Kidney (tissue), 22 donors: ENCODE results near the gene ATF3. TPM values are rescaled to one million over a fixed set of nuclear protein-coding genes. Genes with fewer than 3 reads are reported as not detected.

Source experiments
- DNase-seq, 5 donors: peaks; one replicate each; pipeline ENCODE4 v3.0.0-alpha.2; 2013 to 2020
- FAIRE-seq: peaks from 2 replicates; lab custom pipeline; 2012; peaks lifted over from hg19 to GRCh38; lab: Jason Lieb, UNC
- H3K27ac ChIP-seq, 2 donors: one replicate each; pipeline ENCODE4 v1.7.0; 2013; ENCODE audit warnings: low read depth in 2 of 2, low read length in 2 of 2, inconsistent platforms in 1 of 2
- H3K27me3 ChIP-seq: one replicate; pipeline ENCODE4 v1.7.1; 2013; ENCODE audit warnings: low read length, inconsistent platforms; ENCODE audit not compliant: control insufficient read depth, insufficient read depth
- H3K36me3 ChIP-seq, 3 donors: one replicate each; pipeline versions ENCODE4 v1.7.0 to v1.7.1; 2013; ENCODE audit warnings: low read length in 3 of 3, control low read depth in 1 of 3, inconsistent platforms in 1 of 3; ENCODE audit not compliant: insufficient read depth in 3 of 3, control insufficient read depth in 2 of 3
- H3K4me1 ChIP-seq, 3 donors: one replicate each; pipeline versions ENCODE4 v1.7.0 to v1.7.1; 2013; ENCODE audit warnings: low read length in 3 of 3, inconsistent platforms in 1 of 3, low read depth in 1 of 3; ENCODE audit not compliant: control insufficient read depth in 2 of 3, insufficient read depth in 2 of 3
- H3K4me3 ChIP-seq, 3 donors: one replicate each; pipeline versions ENCODE4 v1.7.0 to v1.8.1; 2013; ENCODE audit warnings: low read length in 3 of 3, control low read depth in 1 of 3, inconsistent platforms in 1 of 3
- H3K9ac ChIP-seq, 3 donors: one replicate each; pipeline versions ENCODE4 v1.7.0 to v1.7.1; 2013; ENCODE audit warnings: low read length in 3 of 3, control low read depth in 1 of 3, inconsistent platforms in 1 of 3
- H3K9me3 ChIP-seq, 3 donors: one replicate each; pipeline versions ENCODE4 v1.7.0 to v1.7.1; 2013; ENCODE audit warnings: low read length in 3 of 3, control low read depth in 1 of 3, inconsistent platforms in 1 of 3; ENCODE audit not compliant: control insufficient read depth in 2 of 3, insufficient read depth in 1 of 3
- intact Hi-C: fragments of 100-400 bp; cut with DNase I; formaldehyde crosslinking; loops from one replicate; pipeline ENCODE4 v1.11.1; 2022
- long read RNA-seq, 10 donors: library from polyadenylated mRNA in 1 of 10; unstranded in 1 of 10; transcript quantifications; one replicate each; pipeline ENCODE4 v2.0.0 and lab custom pipeline, GENCODE V29; 2021 to 2026
- polyA plus RNA-seq: library from polyadenylated mRNA; stranded (reverse); fragments of 350-450 nt; fragmentation: Illumina TruSeq; extraction: RNeasy Lipid Tissue Mini Kit (QIAGEN cat#74804); gene quantifications from one replicate; pipeline ENCODE4 v1.2.3, GENCODE V29; 2014; ENCODE audit warnings: low read depth, low replicate concordance; ENCODE audit not compliant: insufficient read depth
- total RNA-seq: library from RNA; stranded (reverse); fragmentation: NEBNext Ultra II Directional; extraction: Animal tissue kit (Norgen Biotek cat#: 25700); gene quantifications from one replicate; pipeline ENCODE4 v1.2.1, GENCODE V29; 2021
- TF ChIP-seq, protein P1 (sequence below): IDR thresholded peaks from 3 replicates; pipeline ENCODE4 v1.5.1; 2012; ENCODE audit warnings: mild to moderate bottlenecking, moderate library complexity, borderline replicate concordance; ENCODE audit not compliant: insufficient read depth; ENCODE audit errors: extremely low read depth
- donor health status: control.
- donor health status: control.
- donor health status: control.
- donor health status: control.
- donor health status: control.
- donor health status: DM: yes; HTN: yes; CAD: no.
- donor health status: Normal renal cell carcinoma (clear cell type).

ATF3 gene, protein sequence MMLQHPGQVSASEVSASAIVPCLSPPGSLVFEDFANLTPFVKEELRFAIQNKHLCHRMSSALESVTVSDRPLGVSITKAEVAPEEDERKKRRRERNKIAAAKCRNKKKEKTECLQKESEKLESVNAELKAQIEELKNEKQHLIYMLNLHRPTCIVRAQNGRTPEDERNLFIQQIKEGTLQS
- total RNA-seq (12.8 TPM), polyA plus RNA-seq (14.6 TPM)
- long read RNA-seq, donor 1: 0 reads
- long read RNA-seq, donor 2, partial matches to known transcripts: 0 of 1 reads
- long read RNA-seq, donor 2, other reads (novel, unspliced or antisense): 0 of 1 reads
- long read RNA-seq, donor 3, partial matches to known transcripts: 44 of 49 reads
- long read RNA-seq, donor 3, other reads (novel, unspliced or antisense): 0 of 49 reads
- long read RNA-seq, donor 4: 0 reads
- long read RNA-seq, donor 5: 0 reads
- long read RNA-seq, donor 6: 0 reads
- long read RNA-seq, donor 7, transcript ATF3-202 (4 exons, 2,033 nt): major isoform, 5 of 10 reads
- long read RNA-seq, donor 7, partial matches to known transcripts: 0 of 10 reads
- long read RNA-seq, donor 7, other reads (novel, unspliced or antisense): 5 of 10 reads
- long read RNA-seq, donor 8, partial matches to known transcripts: 0 of 1 reads
- long read RNA-seq, donor 8, other reads (novel, unspliced or antisense): 0 of 1 reads
- long read RNA-seq, donor 9, partial matches to known transcripts: 6 of 8 reads
- long read RNA-seq, donor 9, other reads (novel, unspliced or antisense): 0 of 8 reads
- long read RNA-seq, donor 10, partial matches to known transcripts: 60 of 62 reads
- long read RNA-seq, donor 10, other reads (novel, unspliced or antisense): 0 of 62 reads

DNA sequence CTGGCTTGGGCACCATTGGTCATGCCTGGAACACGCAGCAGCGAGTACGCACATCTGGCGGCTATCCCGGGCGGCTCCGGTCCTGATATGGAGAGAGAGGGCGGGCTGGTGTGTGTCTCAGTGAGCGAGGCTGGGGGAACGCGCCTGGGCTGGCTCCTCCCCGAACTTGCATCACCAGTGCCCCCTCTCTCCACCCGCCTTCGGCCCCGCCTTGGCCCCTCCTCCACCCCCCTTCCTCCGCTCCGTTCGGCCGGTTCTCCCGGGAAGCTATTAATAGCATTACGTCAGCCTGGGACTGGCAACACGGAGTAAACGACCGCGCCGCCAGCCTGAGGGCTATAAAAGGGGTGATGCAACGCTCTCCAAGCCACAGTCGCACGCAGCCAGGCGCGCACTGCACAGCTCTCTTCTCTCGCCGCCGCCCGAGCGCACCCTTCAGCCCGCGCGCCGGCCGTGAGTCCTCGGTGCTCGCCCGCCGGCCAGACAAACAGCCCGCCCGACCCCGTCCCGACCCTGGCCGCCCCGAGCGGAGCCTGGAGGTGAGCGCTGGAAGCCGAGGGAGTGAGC, at the start of gene ATF3:
Gene ATF3, plus strand, starts transcription at position 370 of the 567 bp plus-strand sequence. CDS start 6,261 bp downstream, outside the sequence.
- peak; percentile 98 to 100 (median 98) for DNase-seq
- H3K36me3 ChIP-seq: no peaks in the 10 kb centered on the region
- H3K27ac ChIP-seq: peak within 1 kb of the TSS; percentile 95 to 99
- TF ChIP-seq, protein P1, sequence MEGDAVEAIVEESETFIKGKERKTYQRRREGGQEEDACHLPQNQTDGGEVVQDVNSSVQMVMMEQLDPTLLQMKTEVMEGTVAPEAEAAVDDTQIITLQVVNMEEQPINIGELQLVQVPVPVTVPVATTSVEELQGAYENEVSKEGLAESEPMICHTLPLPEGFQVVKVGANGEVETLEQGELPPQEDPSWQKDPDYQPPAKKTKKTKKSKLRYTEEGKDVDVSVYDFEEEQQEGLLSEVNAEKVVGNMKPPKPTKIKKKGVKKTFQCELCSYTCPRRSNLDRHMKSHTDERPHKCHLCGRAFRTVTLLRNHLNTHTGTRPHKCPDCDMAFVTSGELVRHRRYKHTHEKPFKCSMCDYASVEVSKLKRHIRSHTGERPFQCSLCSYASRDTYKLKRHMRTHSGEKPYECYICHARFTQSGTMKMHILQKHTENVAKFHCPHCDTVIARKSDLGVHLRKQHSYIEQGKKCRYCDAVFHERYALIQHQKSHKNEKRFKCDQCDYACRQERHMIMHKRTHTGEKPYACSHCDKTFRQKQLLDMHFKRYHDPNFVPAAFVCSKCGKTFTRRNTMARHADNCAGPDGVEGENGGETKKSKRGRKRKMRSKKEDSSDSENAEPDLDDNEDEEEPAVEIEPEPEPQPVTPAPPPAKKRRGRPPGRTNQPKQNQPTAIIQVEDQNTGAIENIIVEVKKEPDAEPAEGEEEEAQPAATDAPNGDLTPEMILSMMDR: no peak
- peaks cover 27% of the 10 kb centered on the region for H3K27me3 ChIP-seq
- no peaks in the 10 kb centered on the region for H3K9me3 ChIP-seq
- peak within 1 kb of the TSS; percentile 58 to 86 (median 80) for H3K4me3 ChIP-seq
- peaks cover 0 to 19% (median 15%) of the 10 kb centered on the region in 3 donors for H3K4me1 ChIP-seq
- H3K9ac ChIP-seq: peak within 1 kb of the TSS; percentile 42 to 95 (median 83)
- intact Hi-C loops: no loop called here
- FAIRE-seq: peak; percentile 23

DNA sequence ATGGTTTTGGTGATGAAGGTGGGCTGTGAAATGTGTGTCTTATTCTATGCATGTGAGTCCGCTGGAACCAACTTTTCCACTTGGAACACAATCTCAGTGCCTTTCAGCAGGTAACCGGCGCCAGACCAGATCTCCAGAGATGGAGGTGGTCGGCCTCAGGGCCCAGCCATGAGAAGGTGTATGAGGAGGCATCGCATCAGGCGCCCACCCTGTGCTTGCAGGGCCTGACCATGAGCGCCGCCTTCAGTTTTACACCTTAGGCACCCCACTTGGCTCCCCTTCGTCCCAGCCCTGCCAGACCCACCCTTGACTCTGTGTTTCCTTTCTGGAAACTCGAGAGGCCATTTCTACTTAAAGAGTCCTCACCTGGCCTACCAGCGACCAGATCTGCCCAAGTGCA, 48.6 kb upstream of the ATF3 start:
- intact Hi-C loops: no loop called here
- TF ChIP-seq, protein P1: no peak
- H3K4me3 ChIP-seq: no peak overlapping the region
- no peaks in the 10 kb centered on the region for H3K36me3 ChIP-seq
- peaks cover 0 to 2% (median 0%) of the 10 kb centered on the region in 3 donors for H3K9me3 ChIP-seq
- H3K9ac ChIP-seq: no peak overlapping the region
- DNase-seq (peak in 1 of 5 donors; percentile 80), FAIRE-seq (no peak)
- H3K27ac ChIP-seq: no peak overlapping the region
- H3K27me3 ChIP-seq: no peaks in the 10 kb centered on the region
- peaks cover 0 to 3% (median 2%) of the 10 kb centered on the region in 3 donors for H3K4me1 ChIP-seq

DNA sequence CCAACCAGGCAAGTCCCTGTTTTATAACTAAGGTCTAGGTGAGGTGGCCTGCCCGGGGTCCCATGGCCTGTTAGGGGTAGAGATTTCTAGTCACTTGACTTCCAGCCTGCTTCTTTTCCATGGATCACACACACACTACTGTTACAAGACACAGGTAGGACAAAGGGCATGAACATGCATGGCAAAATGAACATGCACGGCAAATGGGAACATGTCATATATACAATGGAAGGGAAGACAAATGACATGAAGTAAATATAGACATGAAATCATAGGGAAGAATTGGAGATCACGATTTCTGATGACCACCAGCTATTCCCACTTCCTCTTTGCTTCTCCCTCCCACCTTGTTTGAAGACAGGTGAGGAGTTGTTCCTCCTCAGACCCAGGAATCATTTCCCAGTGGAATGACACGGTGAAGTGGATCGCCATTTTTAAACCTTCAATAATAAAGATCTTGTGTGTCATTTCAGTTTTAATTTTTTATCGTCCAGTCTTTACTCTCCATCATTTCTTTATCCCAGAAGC, 47.6 kb upstream of the ATF3 start:
- H3K36me3 ChIP-seq: no peaks in the 10 kb centered on the region
- intact Hi-C loops: no loop called here
- H3K27ac ChIP-seq: no peak overlapping the region
- peaks cover 0 to 2% (median 0%) of the 10 kb centered on the region in 3 donors for H3K9me3 ChIP-seq
- H3K9ac ChIP-seq: no peak overlapping the region
- TF ChIP-seq, protein P1: no peak
- no peaks in the 10 kb centered on the region for H3K27me3 ChIP-seq
- DNase-seq (no peak), FAIRE-seq (no peak)
- H3K4me1 ChIP-seq: peaks cover 0 to 3% (median 2%) of the 10 kb centered on the region in 3 donors
- H3K4me3 ChIP-seq: no peak overlapping the region
